H9 (cell line): Measurements from ENCODE around the gene CTDNEP1. TPM values are rescaled to one million over a fixed set of nuclear protein-coding genes. Genes with fewer than 3 reads are reported as not detected.

Experiments
- DNase-seq: peaks from one replicate; pipeline ENCODE4 v3.0.0-alpha.2; 2017
- H2AFZ ChIP-seq: one replicate; pipeline ENCODE4 v1.6.1; 2013; ENCODE audit warnings: mild to moderate bottlenecking, low read length, control low read depth, moderate library complexity
- H2AK5ac ChIP-seq: 2 replicates; pipeline ENCODE4 v1.6.1; 2013; ENCODE audit warnings: low read length, control low read depth, mixed read lengths; ENCODE audit not compliant: insufficient read length
- H2BK120ac ChIP-seq: one replicate; pipeline ENCODE4 v1.6.1; 2013; ENCODE audit warnings: low read depth, mild to moderate bottlenecking, low read length, control low read depth, inconsistent platforms; ENCODE audit not compliant: poor library complexity, severe bottlenecking
- H2BK12ac ChIP-seq: 2 replicates; pipeline ENCODE4 v1.6.1; 2013; ENCODE audit warnings: low read length, control low read depth, mixed read lengths, low read depth; ENCODE audit not compliant: insufficient read length
- H2BK15ac ChIP-seq: 2 replicates; pipeline ENCODE4 v1.6.1; 2013; ENCODE audit warnings: low read depth, low read length, control low read depth
- H2BK20ac ChIP-seq: one replicate; pipeline ENCODE4 v1.6.1; 2013; ENCODE audit warnings: low read depth, mild to moderate bottlenecking, low read length, control low read depth, inconsistent platforms; ENCODE audit not compliant: poor library complexity, severe bottlenecking
- H2BK5ac ChIP-seq: 2 replicates; pipeline ENCODE4 v1.6.1; 2013; ENCODE audit warnings: low read length, control low read depth, mixed read lengths; ENCODE audit not compliant: insufficient read length
- H3K14ac ChIP-seq: 2 replicates; pipeline ENCODE4 v1.6.1; 2013; ENCODE audit warnings: low read length, control low read depth; ENCODE audit not compliant: insufficient read depth
- H3K18ac ChIP-seq: 2 replicates; pipeline ENCODE4 v1.6.1; 2013; ENCODE audit warnings: low read depth, mild to moderate bottlenecking, mixed read lengths, low read length, control low read depth; ENCODE audit not compliant: insufficient read length
- H3K23ac ChIP-seq: 2 replicates; pipeline ENCODE4 v1.6.1; 2013; ENCODE audit warnings: low read length, control low read depth, mixed read lengths, low read depth; ENCODE audit not compliant: insufficient read length
- H3K23me2 ChIP-seq: 2 replicates; pipeline ENCODE4 v1.6.1; 2013; ENCODE audit warnings: low read depth, mild to moderate bottlenecking, mixed read lengths, low read length, control low read depth; ENCODE audit not compliant: insufficient read length, poor library complexity, severe bottlenecking
- H3K27ac ChIP-seq: 2 replicates; pipeline ENCODE4 v1.5.1; 2013; ENCODE audit warnings: low read length, control low read depth, mixed read lengths, low read depth; ENCODE audit not compliant: insufficient read length
- H3K27me3 ChIP-seq: 2 replicates; pipeline ENCODE4 v1.6.1; 2013; ENCODE audit warnings: low read length, control low read depth, inconsistent platforms; ENCODE audit not compliant: insufficient read depth
- H3K4ac ChIP-seq: 2 replicates; pipeline ENCODE4 v1.6.1; 2013; ENCODE audit warnings: low read depth, mild to moderate bottlenecking, control low read depth, inconsistent platforms, low read length, moderate library complexity
- H3K4me1 ChIP-seq: 2 replicates; pipeline ENCODE4 v1.6.1; 2013; ENCODE audit warnings: low read length, control low read depth, inconsistent platforms; ENCODE audit not compliant: insufficient read depth
- H3K4me2 ChIP-seq: 2 replicates; pipeline ENCODE4 v1.6.1; 2013; ENCODE audit warnings: low read length, control low read depth, mixed read lengths; ENCODE audit not compliant: insufficient read length, insufficient read depth
- H3K56ac ChIP-seq: 2 replicates; pipeline ENCODE4 v1.6.1; 2013; ENCODE audit warnings: low read depth, mild to moderate bottlenecking, mixed read lengths, low read length, control low read depth; ENCODE audit not compliant: insufficient read length
- H3K79me1 ChIP-seq: 2 replicates; pipeline ENCODE4 v1.6.1; 2013; ENCODE audit warnings: low read depth, mild to moderate bottlenecking, moderate library complexity, low read length, control low read depth, inconsistent platforms; ENCODE audit not compliant: insufficient read depth, poor library complexity, severe bottlenecking
- H3K79me2 ChIP-seq: 2 replicates; pipeline ENCODE4 v1.6.1; 2013; ENCODE audit warnings: low read length, control low read depth, inconsistent platforms; ENCODE audit not compliant: insufficient read depth
- H3K9ac ChIP-seq: 2 replicates; pipeline ENCODE4 v1.6.1; 2013; ENCODE audit warnings: low read length, control low read depth, mixed read lengths; ENCODE audit not compliant: insufficient read length; ENCODE audit errors: extremely low read depth
- H3K9me3 ChIP-seq: one replicate; pipeline ENCODE4 v1.6.1; 2013; ENCODE audit warnings: low read depth, low read length, inconsistent platforms; ENCODE audit not compliant: control insufficient read depth
- H3T11ph ChIP-seq: one replicate; pipeline ENCODE4 v1.6.1; 2013; ENCODE audit warnings: mild to moderate bottlenecking, low read length, control low read depth, inconsistent platforms
- H4K20me1 ChIP-seq: one replicate; pipeline ENCODE4 v1.6.1; 2013; ENCODE audit not compliant: control insufficient read depth, insufficient read length, insufficient read depth
- H4K5ac ChIP-seq: 2 replicates; pipeline ENCODE4 v1.6.1; 2013; ENCODE audit warnings: low read depth, mild to moderate bottlenecking, mixed read lengths, low read length, control low read depth; ENCODE audit not compliant: insufficient read length
- H4K8ac ChIP-seq: replicated peaks from 2 replicates; pipeline ENCODE4 v1.6.1; 2013; ENCODE audit warnings: low read length, control low read depth, mixed read lengths, low read depth; ENCODE audit not compliant: insufficient read length
- H4K91ac ChIP-seq: 2 replicates; pipeline ENCODE4 v1.6.1; 2013; ENCODE audit warnings: low read depth, mild to moderate bottlenecking, moderate library complexity, mixed read lengths, low read length, control low read depth; ENCODE audit not compliant: insufficient read length
- H3K27ac Mint-ChIP-seq, 3 experiments: 2 replicates in 2 of 3; 3 replicates in 1 of 3; pipeline ENCODE4 v1.8.0; 2020 to 2021; ENCODE audit warnings: mixed read lengths in 3 of 3, mild to moderate bottlenecking in 1 of 3, moderate library complexity in 1 of 3
- H3K27me3 Mint-ChIP-seq: 2 replicates; pipeline ENCODE4 v1.8.0; 2021; ENCODE audit warnings: low read depth, mild to moderate bottlenecking, moderate library complexity, mixed read lengths
- H3K36me3 Mint-ChIP-seq, 3 experiments: 2 replicates in 2 of 3; 3 replicates in 1 of 3; pipeline ENCODE4 v1.8.0; 2020 to 2021; ENCODE audit warnings: low read depth in 3 of 3, mixed read lengths in 3 of 3; ENCODE audit not compliant: insufficient read depth in 1 of 3
- H3K4me1 Mint-ChIP-seq, 2 experiments: 2 replicates each; pipeline ENCODE4 v1.8.0; 2020; ENCODE audit warnings: mixed read lengths in 2 of 2
- H3K4me3 Mint-ChIP-seq, 2 experiments: 2 replicates in 1 of 2; 3 replicates in 1 of 2; pipeline ENCODE4 v1.8.0; 2020 to 2021; ENCODE audit warnings: mild to moderate bottlenecking in 2 of 2, mixed read lengths in 2 of 2, moderate library complexity in 1 of 2
- H3K9me3 Mint-ChIP-seq, 2 experiments: 2 replicates in 1 of 2; 3 replicates in 1 of 2; pipeline ENCODE4 v1.8.0; 2020; ENCODE audit warnings: mild to moderate bottlenecking in 2 of 2, mixed read lengths in 2 of 2, moderate library complexity in 1 of 2
- WGBS: extraction: QIAGEN DNeasy Blood & Tissue Kit; methylation state at CpG from one replicate; pipeline ENCODE4 v1.1.7; 2013; ENCODE audit warnings: missing lambda C conversion rate, low lambda C conversion rate, mixed read lengths; ENCODE audit not compliant: insufficient read length; ENCODE audit errors: extremely low coverage; 5-methylcytosine and 5-hydroxymethylcytosine counted together
- total RNA-seq: library from RNA; stranded (reverse); gene quantifications from 2 replicates; pipeline ENCODE4 v1.2.1, GENCODE V29; 2021
- TF ChIP-seq, protein P1 (sequence below): fragments of 200-600 bp; sonication (generic); conservative IDR thresholded peaks from 3 replicates; pipeline ENCODE4 v1.8.0; 2021; ENCODE audit warnings: antibody characterized with exemption, mild to moderate bottlenecking

Gene CTDNEP1
- total RNA-seq, 1 experiment from 2014 or later, result 134 TPM

DNA sequence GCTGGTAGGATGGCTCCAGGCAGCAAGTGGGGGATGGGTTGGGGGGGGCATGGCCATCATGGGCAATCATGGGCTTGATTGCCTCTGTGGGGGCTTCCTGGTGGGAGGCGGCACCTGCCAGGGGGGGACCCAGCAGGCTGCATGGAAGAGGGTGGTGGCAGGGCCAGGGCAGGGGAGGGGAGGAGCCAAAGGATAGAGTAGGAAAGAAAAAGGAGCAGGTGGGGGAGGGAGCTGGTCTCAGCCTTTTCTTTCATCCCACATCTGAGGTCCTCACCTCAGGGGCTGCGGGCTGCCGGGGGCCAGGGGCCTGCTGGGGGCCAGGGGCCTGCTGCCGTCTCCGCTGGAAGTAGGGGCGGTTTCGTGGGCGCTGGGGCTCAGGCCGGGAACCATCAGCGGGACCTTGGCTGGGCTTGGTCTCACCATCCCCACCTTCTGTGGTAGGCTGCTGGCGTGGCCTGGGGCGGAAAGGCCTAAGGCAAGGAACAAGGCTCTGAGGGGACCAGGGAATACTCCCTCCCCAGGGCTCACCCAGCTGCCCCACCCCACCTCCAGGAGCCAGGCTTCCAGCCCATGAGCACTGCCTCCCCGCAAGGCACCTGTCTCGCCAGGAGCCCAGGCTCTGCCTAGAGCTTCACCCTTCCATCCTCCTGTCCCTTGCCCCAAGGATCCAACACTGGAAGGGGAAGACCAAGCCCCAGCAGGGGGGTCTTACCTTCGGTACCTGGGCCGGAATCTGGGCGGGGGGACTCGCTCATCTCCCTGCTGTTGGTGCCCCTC is 37.9 kb upstream of the CTDNEP1 start:
- Histone ChIP-seq H2BK5ac (no peak overlapping the region), H3K23ac (no peak overlapping the region), H3K18ac (no peak overlapping the region), H3K23me2 (no peaks in the 10 kb centered on the region), H3K4ac (no peak overlapping the region), H2BK12ac (no peak overlapping the region), H3K9me3 (no peaks in the 10 kb centered on the region), H2BK120ac (no peak overlapping the region), H2AFZ (no peak overlapping the region), H4K91ac (no peak overlapping the region), H3K79me2 (no peaks in the 10 kb centered on the region), H3K4me1 (peaks cover 2% of the 10 kb centered on the region; the same call in 1 of the 2 replicates), H3K79me1 (no peaks in the 10 kb centered on the region), H4K20me1 (no peaks in the 10 kb centered on the region), H3K9ac (no peak overlapping the region), H3K56ac (no peak overlapping the region), H3K27ac (no peak overlapping the region), H4K8ac (no peak overlapping the region), H3T11ph (no peak overlapping the region), H2BK15ac (no peak overlapping the region), H4K5ac (no peak overlapping the region), H3K27me3 (peaks cover 2% of the 10 kb centered on the region), H2AK5ac (no peak overlapping the region), H2BK20ac (no peak overlapping the region), H3K14ac (no peak overlapping the region), H3K4me2 (no peak overlapping the region)
- H3K36me3 Mint-ChIP-seq, result peaks cover 3 to 25% (median 11%) of the 10 kb centered on the region in 3 experiments; a peak in 5 of 7 replicates
- no peak for DNase-seq
- peak overlapping the region in 1 of 2 experiments; percentile 50; a peak in 1 of 5 replicates for H3K4me3 Mint-ChIP-seq
- peaks cover 11 to 19% of the 10 kb centered on the region in 2 experiments for H3K4me1 Mint-ChIP-seq
- TF ChIP-seq, protein P1, sequence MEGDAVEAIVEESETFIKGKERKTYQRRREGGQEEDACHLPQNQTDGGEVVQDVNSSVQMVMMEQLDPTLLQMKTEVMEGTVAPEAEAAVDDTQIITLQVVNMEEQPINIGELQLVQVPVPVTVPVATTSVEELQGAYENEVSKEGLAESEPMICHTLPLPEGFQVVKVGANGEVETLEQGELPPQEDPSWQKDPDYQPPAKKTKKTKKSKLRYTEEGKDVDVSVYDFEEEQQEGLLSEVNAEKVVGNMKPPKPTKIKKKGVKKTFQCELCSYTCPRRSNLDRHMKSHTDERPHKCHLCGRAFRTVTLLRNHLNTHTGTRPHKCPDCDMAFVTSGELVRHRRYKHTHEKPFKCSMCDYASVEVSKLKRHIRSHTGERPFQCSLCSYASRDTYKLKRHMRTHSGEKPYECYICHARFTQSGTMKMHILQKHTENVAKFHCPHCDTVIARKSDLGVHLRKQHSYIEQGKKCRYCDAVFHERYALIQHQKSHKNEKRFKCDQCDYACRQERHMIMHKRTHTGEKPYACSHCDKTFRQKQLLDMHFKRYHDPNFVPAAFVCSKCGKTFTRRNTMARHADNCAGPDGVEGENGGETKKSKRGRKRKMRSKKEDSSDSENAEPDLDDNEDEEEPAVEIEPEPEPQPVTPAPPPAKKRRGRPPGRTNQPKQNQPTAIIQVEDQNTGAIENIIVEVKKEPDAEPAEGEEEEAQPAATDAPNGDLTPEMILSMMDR, result no peak
- H3K9me3 Mint-ChIP-seq, result no peaks in the 10 kb centered on the region
- H3K27me3 Mint-ChIP-seq, result peaks cover 29% of the 10 kb centered on the region
- WGBS, result no CpG with 5 or more reads among the region's 18 CpGs
- no peak overlapping the region for H3K27ac Mint-ChIP-seq
